H4 (cell line): Measurements from ENCODE around the gene EIF1AD. TPM values are rescaled to one million over a fixed set of nuclear protein-coding genes. Genes with fewer than 3 reads are reported as not detected.

ENCODE experiments used
- total RNA-seq: library from RNA; depleted of rRNA; stranded (reverse); fragments of >200 nt; shearing (Covaris generic); gene quantifications from 2 replicates; pipeline ENCODE4 v1.2.3, GENCODE V29; 2014; rRNA removed

Gene EIF1AD
- total RNA-seq, 1 experiment from 2014 or later = 20.7 TPM

Other genes starting within 250 kb of the EIF1AD start
- gene AP5B1, start 221.2 kb downstream of the EIF1AD start, total RNA-seq = 4.6 and 6.1 TPM in 2 replicates
- gene OVOL1, start 215.1 kb downstream of the EIF1AD start, total RNA-seq = not detected in 2 replicates
- not detected in 2 replicates for gene SNX32, start 168.2 kb downstream of the EIF1AD start, total RNA-seq
- gene CFL1, start 144.0 kb downstream of the EIF1AD start, total RNA-seq = 1,250 and 1,621 TPM in 2 replicates
- 13.6 and 20.0 TPM in 2 replicates for gene MUS81, start 141.7 kb downstream of the EIF1AD start, total RNA-seq
- 0.33 and 3.9 TPM in 2 replicates for gene EFEMP2, start 129.4 kb downstream of the EIF1AD start, total RNA-seq
- gene CTSW, start 122.3 kb downstream of the EIF1AD start, total RNA-seq = not detected in 2 replicates
- 175 and 231 TPM in 2 replicates for gene FIBP, start 113.7 kb downstream of the EIF1AD start, total RNA-seq
- 35.8 and 44.2 TPM in 2 replicates for gene CCDC85B, start 111.5 kb downstream of the EIF1AD start, total RNA-seq
- 12.9 and 18.0 TPM in 2 replicates for gene FOSL1, start 101.8 kb downstream of the EIF1AD start, total RNA-seq
- gene C11orf68, start 83.1 kb downstream of the EIF1AD start, total RNA-seq = 13.4 and 14.3 TPM in 2 replicates
- gene DRAP1, start 82.7 kb downstream of the EIF1AD start, total RNA-seq = 181 and 235 TPM in 2 replicates
- not detected in 2 replicates for gene TSGA10IP, start 56.7 kb downstream of the EIF1AD start, total RNA-seq
- gene SART1, start 40.4 kb downstream of the EIF1AD start, total RNA-seq = 43.3 and 43.4 TPM in 2 replicates
- gene BANF1, start 346 bp upstream of the EIF1AD start, total RNA-seq = 31.5 and 85.2 TPM in 2 replicates
- gene CST6, start 9.9 kb upstream of the EIF1AD start, total RNA-seq = not detected in 2 replicates
- 2.6 and 4.6 TPM in 2 replicates for gene CATSPER1, start 24.3 kb upstream of the EIF1AD start, total RNA-seq
- not detected in 2 replicates for gene GAL3ST3, start 47.0 kb upstream of the EIF1AD start, total RNA-seq
- 135 and 140 TPM in 2 replicates for gene SF3B2, start 50.2 kb upstream of the EIF1AD start, total RNA-seq
- gene PACS1, start 68.1 kb upstream of the EIF1AD start, total RNA-seq = 7.6 and 8.9 TPM in 2 replicates